AG09319 (cell line): ENCODE measurements around the gene RPS6KA6.

Source experiments
- DNase-seq: peaks from one replicate; pipeline ENCODE4 v3.0.0-alpha.2; 2010; ENCODE audit warnings: low read depth; ENCODE audit errors: extremely low read depth
- TF ChIP-seq, protein P1 (sequence below): IDR thresholded peaks from 2 replicates; pipeline ENCODE4 v1.5.1; 2011; ENCODE audit warnings: low read depth, mild to moderate bottlenecking, inconsistent platforms, low read length, moderate library complexity

RPS6KA6 gene

DNA sequence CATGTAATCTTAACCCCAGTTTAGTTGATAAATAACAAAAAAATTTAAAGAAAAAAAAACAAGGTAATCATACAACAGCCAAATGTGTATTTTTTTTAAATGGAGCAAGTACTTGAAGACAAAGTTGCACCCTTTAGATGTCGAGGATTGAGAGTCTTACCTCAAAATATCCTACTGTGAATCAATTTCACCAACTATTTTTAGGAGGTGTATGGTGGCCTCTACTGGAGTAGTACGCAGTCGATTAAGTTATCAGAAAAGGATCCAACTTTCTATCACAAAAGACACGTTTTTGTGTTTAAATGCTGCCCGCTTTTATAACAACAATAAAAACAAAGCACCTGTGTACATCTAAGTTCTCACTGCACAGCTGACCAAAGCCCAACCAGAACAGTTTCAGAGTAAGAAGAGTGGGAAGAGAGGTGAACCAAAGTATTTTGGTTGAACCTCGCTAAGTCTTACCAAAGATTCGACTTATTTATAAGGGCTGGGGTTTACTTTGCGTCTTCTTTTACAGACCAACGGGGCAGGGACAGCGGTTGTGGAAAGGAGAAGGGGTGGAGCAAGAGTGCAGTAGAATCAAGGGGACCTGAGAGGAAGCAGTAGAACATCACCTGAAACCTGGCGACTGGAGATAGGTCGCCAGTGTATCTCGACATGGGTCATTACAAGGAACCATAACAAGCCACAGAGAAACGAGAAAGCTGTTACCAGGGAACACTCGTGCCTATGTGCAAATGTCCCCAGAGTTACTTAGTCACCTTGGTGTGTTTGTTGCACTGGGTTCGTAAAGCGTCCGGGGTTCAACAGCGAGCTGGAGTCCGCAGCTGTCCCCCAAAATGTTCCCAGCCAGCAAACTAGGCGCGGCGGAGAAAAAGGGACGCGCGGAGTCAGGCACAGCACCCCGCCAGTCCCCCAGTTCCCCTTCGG, 1.1 kb downstream of the RPS6KA6 start:
- DNase-seq, result no peak
- TF ChIP-seq, protein P1, sequence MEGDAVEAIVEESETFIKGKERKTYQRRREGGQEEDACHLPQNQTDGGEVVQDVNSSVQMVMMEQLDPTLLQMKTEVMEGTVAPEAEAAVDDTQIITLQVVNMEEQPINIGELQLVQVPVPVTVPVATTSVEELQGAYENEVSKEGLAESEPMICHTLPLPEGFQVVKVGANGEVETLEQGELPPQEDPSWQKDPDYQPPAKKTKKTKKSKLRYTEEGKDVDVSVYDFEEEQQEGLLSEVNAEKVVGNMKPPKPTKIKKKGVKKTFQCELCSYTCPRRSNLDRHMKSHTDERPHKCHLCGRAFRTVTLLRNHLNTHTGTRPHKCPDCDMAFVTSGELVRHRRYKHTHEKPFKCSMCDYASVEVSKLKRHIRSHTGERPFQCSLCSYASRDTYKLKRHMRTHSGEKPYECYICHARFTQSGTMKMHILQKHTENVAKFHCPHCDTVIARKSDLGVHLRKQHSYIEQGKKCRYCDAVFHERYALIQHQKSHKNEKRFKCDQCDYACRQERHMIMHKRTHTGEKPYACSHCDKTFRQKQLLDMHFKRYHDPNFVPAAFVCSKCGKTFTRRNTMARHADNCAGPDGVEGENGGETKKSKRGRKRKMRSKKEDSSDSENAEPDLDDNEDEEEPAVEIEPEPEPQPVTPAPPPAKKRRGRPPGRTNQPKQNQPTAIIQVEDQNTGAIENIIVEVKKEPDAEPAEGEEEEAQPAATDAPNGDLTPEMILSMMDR, result peak; percentile 17

DNA sequence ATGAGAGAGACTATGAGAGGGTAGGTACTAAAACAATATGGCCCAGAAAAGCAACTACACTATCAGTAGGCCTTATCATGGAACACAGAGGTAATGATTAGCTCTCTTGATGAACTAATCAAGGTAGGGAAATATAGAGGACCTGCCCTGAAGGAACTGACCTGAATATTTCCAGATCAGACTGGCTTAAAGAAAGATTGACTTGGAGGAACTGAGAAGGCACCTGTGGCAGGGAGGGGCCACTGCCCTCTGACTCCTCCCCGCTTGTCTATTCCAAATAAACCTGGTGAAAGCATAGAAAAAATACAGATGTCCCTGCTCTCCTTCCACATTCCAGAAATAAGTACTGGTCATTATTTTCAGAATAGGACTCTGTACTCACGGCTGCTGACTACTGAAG, 5.5 kb downstream of the RPS6KA6 start:
- TF ChIP-seq, protein P1, result no peak
- DNase-seq, result no peak

DNA sequence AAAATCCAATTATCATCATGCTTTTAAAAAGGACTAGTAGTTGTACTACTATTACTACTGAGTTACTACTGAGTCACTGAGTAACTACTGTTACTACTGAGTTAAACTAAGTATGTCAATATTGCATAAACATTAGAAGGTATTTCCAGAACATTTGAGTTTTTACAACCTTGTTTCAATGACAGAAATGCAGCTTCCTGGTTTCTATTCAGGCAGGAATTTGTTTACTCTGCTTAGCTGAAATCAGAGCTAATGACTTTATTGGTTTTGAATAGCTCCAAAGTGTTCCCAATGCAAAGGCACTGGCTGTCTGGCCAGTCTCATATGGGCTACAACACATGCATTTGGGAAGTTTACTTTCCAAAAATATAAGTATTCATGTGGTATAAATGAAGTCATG, 12.0 kb downstream of the RPS6KA6 start:
- TF ChIP-seq, protein P1, result no peak
- DNase-seq, result no peak

DNA sequence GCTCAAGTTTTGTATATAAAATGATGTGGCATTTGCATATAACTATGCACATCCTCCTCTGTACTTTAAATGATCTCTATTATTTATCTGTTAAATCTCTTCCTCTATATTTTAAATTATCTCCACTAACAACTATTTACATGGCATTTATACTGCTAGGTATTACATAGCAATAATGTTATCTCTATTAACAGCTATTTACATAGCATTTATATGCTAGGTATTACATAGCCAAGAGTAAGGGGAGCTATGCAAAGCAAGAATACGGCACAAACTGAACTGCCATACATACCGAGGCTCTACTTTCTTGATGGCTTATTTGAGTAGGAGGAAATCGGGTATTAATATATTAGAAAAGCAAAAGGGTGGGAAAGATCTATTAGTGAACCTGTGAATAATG, 12.7 kb downstream of the RPS6KA6 start:
- TF ChIP-seq, protein P1, result no peak
- DNase-seq, result no peak

DNA sequence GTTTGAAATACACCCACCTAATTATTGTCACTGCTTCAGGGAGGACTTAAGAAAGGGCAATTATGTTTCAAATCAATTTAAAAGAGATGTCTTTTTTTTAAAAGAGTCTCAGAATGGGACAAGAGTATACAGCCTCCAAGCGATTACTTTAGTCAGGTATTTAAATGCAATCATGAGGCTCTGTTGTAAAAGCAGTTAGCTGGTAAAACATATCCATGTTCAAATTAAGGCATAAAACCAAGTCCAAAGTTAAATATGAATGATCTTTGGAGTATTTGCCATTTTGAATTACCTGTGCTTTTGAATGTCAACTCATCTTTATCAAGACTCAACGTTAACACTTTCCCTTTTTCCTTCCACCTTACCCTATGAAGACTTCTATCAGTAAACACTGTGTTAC, 13.7 kb downstream of the RPS6KA6 start:
- no peak for DNase-seq
- TF ChIP-seq, protein P1, result no peak

DNA sequence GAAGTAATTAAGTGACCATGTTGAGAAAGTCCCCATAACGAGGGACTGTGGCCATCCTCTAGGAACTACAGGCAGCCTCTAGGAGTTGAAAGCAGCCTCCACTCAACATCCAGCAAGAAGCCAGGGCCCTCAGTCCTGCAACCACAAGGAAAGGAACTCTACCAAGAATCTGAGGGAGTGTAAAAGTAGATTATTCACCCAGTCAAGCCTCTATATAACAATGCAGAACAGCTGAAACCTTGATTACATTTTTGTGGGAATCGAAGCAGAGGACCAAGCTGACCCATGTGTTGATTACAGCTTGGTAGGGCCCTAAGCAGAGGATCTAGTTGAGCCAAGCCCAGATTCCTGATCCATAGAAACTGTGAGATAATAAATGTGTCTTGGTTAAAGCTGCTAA, 17.1 kb downstream of the RPS6KA6 start:
- DNase-seq, result no peak
- TF ChIP-seq, protein P1, result no peak

DNA sequence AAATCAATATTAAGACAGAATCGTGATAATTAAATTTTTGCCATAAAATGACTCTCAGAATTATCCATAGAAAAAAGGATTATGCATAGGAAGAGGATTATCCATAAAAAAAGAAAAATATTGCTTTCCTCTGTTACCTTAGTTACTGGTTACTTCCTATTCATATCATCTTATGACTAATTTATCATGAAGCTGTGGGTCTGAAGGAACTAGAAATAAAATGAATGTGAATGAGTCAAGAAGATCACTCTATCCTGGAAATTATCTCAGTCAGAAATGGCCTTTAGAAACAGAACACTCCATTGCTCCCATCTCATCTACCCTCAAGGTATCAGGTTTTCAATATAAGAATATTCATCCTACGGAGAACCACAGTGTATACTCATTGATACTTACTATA, 19.4 kb downstream of the RPS6KA6 start:
- no peak for DNase-seq
- TF ChIP-seq, protein P1, result no peak
